ENCODE measurements around the gene ISM1.

Gene ISM1

GRCh38 chr20:13302647-13303450 is 81.8 kb downstream of the ISM1 start:
- DNase-seq (ENCODE audit: low read depth in 2 of 3, low spot score in 1 of 3) = peak; percentile 31 to 35 (median 33)

- no peak for DNase-seq (ENCODE audit: low read depth in 2 of 3, low spot score in 1 of 3)
Measured at GRCh38 chr20:13305284-13305683, 84.2 kb downstream of the ISM1 start.

- DNase-seq (ENCODE audit: low read depth in 2 of 3, low spot score in 1 of 3) = no peak
Measured at GRCh38 chr20:13307562-13308163, 86.6 kb downstream of the ISM1 start.

- DNase-seq (ENCODE audit: low read depth in 2 of 3, low spot score in 1 of 3) = peak in 1 of 3 donors; percentile 15
Measured at GRCh38 chr20:13312300-13312699, 91.2 kb downstream of the ISM1 start.

GRCh38 chr20:13313201-13313600 is 92.1 kb downstream of the ISM1 start:
- DNase-seq (ENCODE audit: low read depth in 2 of 3, low spot score in 1 of 3) = no peak

GRCh38 chr20:13317439-13317838 is 96.4 kb downstream of the ISM1 start:
- DNase-seq (ENCODE audit: low read depth in 2 of 3, low spot score in 1 of 3) = no peak

GRCh38 chr20:13318871-13319521 is 97.9 kb downstream of the ISM1 start:
- DNase-seq (ENCODE audit: low read depth in 2 of 3, low spot score in 1 of 3) = no peak

- no peak for DNase-seq (ENCODE audit: low read depth in 2 of 3, low spot score in 1 of 3)
Measured at GRCh38 chr20:13320702-13321101, 99.6 kb downstream of the ISM1 start.

- no peak for DNase-seq (ENCODE audit: low read depth in 2 of 3, low spot score in 1 of 3)
Measured at GRCh38 chr20:13321416-13321815, 100.3 kb downstream of the ISM1 start.

- no peak for DNase-seq (ENCODE audit: low read depth in 2 of 3, low spot score in 1 of 3)
Measured at GRCh38 chr20:13322198-13322597, 101.1 kb downstream of the ISM1 start.

GRCh38 chr20:13322621-13323020 is 101.5 kb downstream of the ISM1 start:
- no peak for DNase-seq (ENCODE audit: low read depth in 2 of 3, low spot score in 1 of 3)

- no peak for DNase-seq (ENCODE audit: low read depth in 2 of 3, low spot score in 1 of 3)
Measured at GRCh38 chr20:13325033-13325432, 104.0 kb downstream of the ISM1 start.

GRCh38 chr20:13325796-13326340 is 104.8 kb downstream of the ISM1 start:
- DNase-seq (ENCODE audit: low read depth in 2 of 3, low spot score in 1 of 3) = no peak

GRCh38 chr20:13331536-13331935 is 110.5 kb downstream of the ISM1 start:
- no peak for DNase-seq (ENCODE audit: low read depth in 2 of 3, low spot score in 1 of 3)

- no peak for DNase-seq (ENCODE audit: low read depth in 2 of 3, low spot score in 1 of 3)
Measured at GRCh38 chr20:13333036-13333435, 112.0 kb downstream of the ISM1 start.

- no peak for DNase-seq (ENCODE audit: low read depth in 2 of 3, low spot score in 1 of 3)
Measured at GRCh38 chr20:13333793-13334192, 112.7 kb downstream of the ISM1 start.

GRCh38 chr20:13336308-13337089 is 115.4 kb downstream of the ISM1 start:
- no peak for DNase-seq (ENCODE audit: low read depth in 2 of 3, low spot score in 1 of 3)

- no peak for DNase-seq (ENCODE audit: low read depth in 2 of 3, low spot score in 1 of 3)
Measured at GRCh38 chr20:13337090-13337784, 116.2 kb downstream of the ISM1 start.

GRCh38 chr20:13338097-13338661 is 117.1 kb downstream of the ISM1 start:
- DNase-seq (ENCODE audit: low read depth in 2 of 3, low spot score in 1 of 3) = no peak

- no peak for DNase-seq (ENCODE audit: low read depth in 2 of 3, low spot score in 1 of 3)
Measured at GRCh38 chr20:13338999-13339411, 117.9 kb downstream of the ISM1 start.

Data from stimulated activated CD4-positive, alpha-beta T cell treated with anti-CD3 and anti-CD28 coated beads, Interleukin-12 subunit alpha, Interleukin-12 subunit beta, amount 100 ng/mL, for 48 hours (primary cell).